Measurements from ENCODE around the gene TRAM2.

DNA sequence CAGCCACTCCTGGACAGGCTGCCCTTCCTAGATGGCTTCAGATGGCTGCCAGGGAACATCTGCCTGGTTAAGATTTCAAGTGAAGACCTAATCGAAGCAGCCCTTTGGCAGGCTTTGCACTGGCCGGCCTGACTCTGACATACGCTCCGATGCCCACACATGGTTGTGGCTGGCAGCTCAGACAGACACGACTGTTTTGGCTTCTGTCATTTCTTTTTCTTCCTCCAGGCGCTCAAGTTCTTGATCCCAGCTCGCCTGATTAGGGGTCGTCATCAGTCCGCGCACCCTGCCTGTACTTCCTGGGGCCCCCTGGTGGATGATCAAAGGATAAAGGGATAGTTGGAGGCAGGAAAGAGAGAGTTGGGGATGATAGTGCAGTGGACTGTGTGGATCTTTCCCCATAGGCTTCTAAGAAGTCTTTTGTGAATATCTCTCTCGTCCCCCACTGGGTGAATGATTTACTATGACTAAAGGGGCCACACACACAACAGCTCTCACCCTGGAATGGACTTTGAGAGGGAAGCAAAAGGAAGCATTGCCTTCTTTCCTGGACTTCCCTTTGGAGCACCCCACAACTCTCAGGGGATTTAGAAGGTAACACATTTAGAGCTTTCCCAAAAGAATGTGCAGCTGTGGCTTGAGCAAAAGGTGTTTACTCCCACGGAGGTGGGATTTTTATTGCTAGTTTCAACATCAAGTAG lies 21.4 kb upstream of the TRAM2 start:
- TF ChIP-seq, protein P1, sequence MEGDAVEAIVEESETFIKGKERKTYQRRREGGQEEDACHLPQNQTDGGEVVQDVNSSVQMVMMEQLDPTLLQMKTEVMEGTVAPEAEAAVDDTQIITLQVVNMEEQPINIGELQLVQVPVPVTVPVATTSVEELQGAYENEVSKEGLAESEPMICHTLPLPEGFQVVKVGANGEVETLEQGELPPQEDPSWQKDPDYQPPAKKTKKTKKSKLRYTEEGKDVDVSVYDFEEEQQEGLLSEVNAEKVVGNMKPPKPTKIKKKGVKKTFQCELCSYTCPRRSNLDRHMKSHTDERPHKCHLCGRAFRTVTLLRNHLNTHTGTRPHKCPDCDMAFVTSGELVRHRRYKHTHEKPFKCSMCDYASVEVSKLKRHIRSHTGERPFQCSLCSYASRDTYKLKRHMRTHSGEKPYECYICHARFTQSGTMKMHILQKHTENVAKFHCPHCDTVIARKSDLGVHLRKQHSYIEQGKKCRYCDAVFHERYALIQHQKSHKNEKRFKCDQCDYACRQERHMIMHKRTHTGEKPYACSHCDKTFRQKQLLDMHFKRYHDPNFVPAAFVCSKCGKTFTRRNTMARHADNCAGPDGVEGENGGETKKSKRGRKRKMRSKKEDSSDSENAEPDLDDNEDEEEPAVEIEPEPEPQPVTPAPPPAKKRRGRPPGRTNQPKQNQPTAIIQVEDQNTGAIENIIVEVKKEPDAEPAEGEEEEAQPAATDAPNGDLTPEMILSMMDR (IDR thresholded peaks at IDR 0.05) = peak; percentile 70 to 78 (median 74)
- no peak for TF ChIP-seq POLR2A (IDR thresholded peaks at IDR 0.05)

Measured in testis (tissue), 2 donors.